ENCODE results near the gene NME4.

DNA sequence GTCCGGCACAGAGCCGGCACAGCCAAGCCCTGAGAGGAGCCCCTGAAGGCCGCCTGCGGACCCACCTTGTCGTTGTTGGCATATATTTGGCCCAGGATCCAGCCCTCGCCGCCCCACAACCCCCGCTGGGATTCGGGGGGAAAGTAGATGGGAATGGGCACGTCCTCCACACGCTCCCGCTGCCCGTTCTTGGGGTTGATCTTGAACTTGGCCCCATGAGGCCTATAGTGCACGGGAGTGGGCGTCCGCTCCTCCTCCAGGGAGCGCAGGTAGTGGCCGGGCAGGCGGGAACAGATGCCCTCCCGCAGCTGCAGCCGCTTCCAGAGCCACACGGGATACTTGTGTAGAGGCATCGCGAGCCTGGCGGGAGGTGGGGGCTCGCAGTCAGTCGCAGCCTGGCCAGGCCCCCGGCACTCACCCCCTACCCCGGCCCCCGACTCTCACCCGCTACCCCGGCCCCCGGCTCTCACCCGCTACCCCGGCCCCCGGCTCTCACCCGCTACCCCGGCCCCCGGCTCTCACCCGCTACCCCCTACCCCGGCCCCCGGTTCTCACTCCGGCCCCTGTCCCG, 27.0 kb upstream of the NME4 start:
- TF ChIP-seq POLR2AphosphoS5 (IDR thresholded peaks at IDR 0.05; ENCODE audit: low read depth, low read length) (no peak), TAF1 (IDR thresholded peaks at IDR 0.05; ENCODE audit: borderline replicate concordance, low read depth, low read length) (no peak)

Measured in GM12892 (cell line).